HCT116 (cell line): ENCODE data around the gene INO80C. TPM values are rescaled to one million over a fixed set of nuclear protein-coding genes. Genes with fewer than 3 reads are reported as not detected.

Experiments used
- ATAC-seq: fragments of 200-7000 bp; cut with Tn5 transposase; 2 replicates; pipeline ENCODE4 v1.9.1; 2020; ENCODE audit warnings: mild to moderate bottlenecking, moderate library complexity
- BruUV-seq: library from RNA; stranded (reverse); fragments of 400-500 nt; replicated peaks from 2 replicates; lab custom pipeline; 2021; lab: Mats Ljungman, UMichigan
- CTCF ChIA-PET: fragments of 300-600 bp; sonication (Branson Sonifier 250); formaldehyde crosslinking; loops from one replicate; lab custom pipeline; 2021; ENCODE audit warnings: antibody characterized with exemption; lab: Charles Lee
- POLR2A ChIA-PET: fragments of 300-600, 350-600 bp; sonication (Branson Sonifier 250); formaldehyde crosslinking; loops from one replicate; lab custom pipeline; 2021; ENCODE audit warnings: antibody characterized with exemption; lab: Charles Lee
- RAD21 ChIA-PET, 2 experiments: fragments of 300-600 bp; sonication (Branson Sonifier 250); formaldehyde crosslinking; loops; one replicate each; lab custom pipeline; 2023; ENCODE audit warnings: low total read pairs in 2 of 2; ENCODE audit not compliant: uncharacterized antibody in 2 of 2, unreplicated experiment in 2 of 2, low non-redundant PET in 1 of 2; lab: Charles Lee
- DNase-seq: peaks from one replicate; pipeline ENCODE4 v3.0.0-alpha.2; 2010; ENCODE audit warnings: low read depth, low spot score
- H2AFZ ChIP-seq: fragments of 200-600 bp; shearing (Covaris generic), sonication (generic); 2 replicates; pipeline ENCODE4 v1.6.1; 2017; ENCODE audit warnings: low read depth, mixed run types, mixed read lengths, antibody characterized with exemption, low read length; ENCODE audit not compliant: poor library complexity, severe bottlenecking
- H3K27ac ChIP-seq: 2 replicates; pipeline ENCODE4 v1.5.1; 2012; ENCODE audit warnings: low read depth, low read length
- H3K27me3 ChIP-seq: fragments of 200-600 bp; sonication (generic); 2 replicates; pipeline ENCODE4 v1.6.1; 2016; ENCODE audit warnings: mixed run types, low read length, mixed read lengths; ENCODE audit not compliant: insufficient read depth
- H3K36me3 ChIP-seq, 2 experiments: fragments of 200-500 bp in 1 of 2; fragments of 200-600 bp in 1 of 2; sonication (Bioruptor generic) in 1 of 2; sonication (generic) in 1 of 2; 2 replicates each; pipeline versions ENCODE4 v1.5.1 to v1.6.1; 2014 to 2016; ENCODE audit warnings: low read length in 2 of 2, inconsistent platforms in 1 of 2, mixed read lengths in 1 of 2, mixed run types in 1 of 2; ENCODE audit not compliant: insufficient read depth in 2 of 2, control insufficient read depth in 1 of 2
- H3K4me1 ChIP-seq, 2 experiments: fragments of 200-600 bp in 1 of 2; sonication (generic) in 1 of 2; 2 replicates each; pipeline versions ENCODE4 v1.5.1 to v1.6.1; 2012 to 2017; ENCODE audit warnings: low read length in 2 of 2, inconsistent platforms in 1 of 2, mild to moderate bottlenecking in 1 of 2, mixed read lengths in 1 of 2, mixed run types in 1 of 2, moderate library complexity in 1 of 2; ENCODE audit not compliant: insufficient read depth in 2 of 2, control insufficient read depth in 1 of 2
- H3K4me2 ChIP-seq: fragments of 200-600 bp; sonication (generic); 2 replicates; pipeline ENCODE4 v1.6.1; 2017; ENCODE audit warnings: mixed run types, low read length, mixed read lengths
- H3K4me3 ChIP-seq, 2 experiments: fragments of 200-600 bp in 1 of 2; sonication (generic) in 1 of 2; replicated peaks in 1 of 2; 2 replicates each; pipeline ENCODE4 v1.5.1; 2011 to 2016; ENCODE audit warnings: low read length in 2 of 2, control low read depth in 1 of 2, low read depth in 1 of 2, mild to moderate bottlenecking in 1 of 2, mixed read lengths in 1 of 2, mixed run types in 1 of 2
- H3K79me2 ChIP-seq: fragments of 200-600 bp; sonication (generic); 2 replicates; pipeline ENCODE4 v1.6.1; 2017; ENCODE audit warnings: mild to moderate bottlenecking, mixed run types, low read length, moderate library complexity, mixed read lengths; ENCODE audit not compliant: insufficient read depth
- H3K9ac ChIP-seq: fragments of 200-600 bp; sonication (generic); 2 replicates; pipeline ENCODE4 v1.6.1; 2016; ENCODE audit warnings: low read length, mixed read lengths
- H3K9me2 ChIP-seq: fragments of 200-600 bp; sonication (generic), shearing (Covaris generic); 2 replicates; pipeline ENCODE4 v1.6.1; 2017; ENCODE audit warnings: mixed run types, mild to moderate bottlenecking, moderate library complexity; ENCODE audit not compliant: insufficient read depth
- H3K9me3 ChIP-seq, 2 experiments: fragments of 200-500 bp in 1 of 2; fragments of 200-600 bp in 1 of 2; sonication (Bioruptor generic) in 1 of 2; sonication (generic) in 1 of 2; 2 replicates each; pipeline ENCODE4 v1.6.1; 2014 to 2017; ENCODE audit warnings: low read length in 2 of 2, mixed read lengths in 2 of 2, inconsistent platforms in 1 of 2, low read depth in 1 of 2, mild to moderate bottlenecking in 1 of 2, mixed run types in 1 of 2, moderate library complexity in 1 of 2; ENCODE audit not compliant: control insufficient read depth in 1 of 2, insufficient read depth in 1 of 2
- H4K20me1 ChIP-seq: fragments of 200-600 bp; sonication (generic), shearing (Covaris generic); 2 replicates; pipeline ENCODE4 v1.6.1; 2017; ENCODE audit warnings: mixed run types, mild to moderate bottlenecking, moderate library complexity; ENCODE audit not compliant: insufficient read depth
- EGR1 ChIP-seq: IDR thresholded peaks from 2 replicates; pipeline ENCODE4 v1.6.1; 2012; ENCODE audit warnings: low read depth
- EZH2phosphoT487 ChIP-seq: fragments of 200-600 bp; IDR thresholded peaks from 2 replicates; pipeline ENCODE4 v1.6.1; 2018; ENCODE audit warnings: antibody characterized with exemption, borderline replicate concordance
- JUND ChIP-seq: IDR thresholded peaks from 2 replicates; pipeline ENCODE4 v1.6.1; 2012
- POLR2A ChIP-seq: IDR thresholded peaks from 2 replicates; pipeline ENCODE4 v1.7.0; 2011; ENCODE audit warnings: borderline replicate concordance; ENCODE audit not compliant: insufficient read depth, insufficient read length; ENCODE audit errors: extremely low read depth
- SIN3A ChIP-seq: IDR thresholded peaks from 2 replicates; pipeline ENCODE4 v1.6.1; 2012; ENCODE audit warnings: low read depth
- SP1 ChIP-seq: IDR thresholded peaks from 2 replicates; pipeline ENCODE4 v1.6.1; 2012; ENCODE audit warnings: low read depth
- SRF ChIP-seq: IDR thresholded peaks from 2 replicates; pipeline ENCODE4 v1.6.1; 2012; ENCODE audit warnings: low read depth
- TCF7L2 ChIP-seq: IDR thresholded peaks from 2 replicates; pipeline ENCODE4 v1.7.0; 2011; ENCODE audit warnings: borderline replicate concordance, inconsistent platforms; ENCODE audit not compliant: insufficient read depth, insufficient read length; ENCODE audit errors: extremely low read depth
- ZFX ChIP-seq: fragments of 450-650 bp; IDR thresholded peaks from 2 replicates; pipeline ENCODE4 v1.6.1; 2017
- ZNF274 ChIP-seq: fragments of 200-500 bp; sonication (Bioruptor generic); IDR thresholded peaks from 2 replicates; pipeline ENCODE4 v1.6.1; 2014; ENCODE audit warnings: mild to moderate bottlenecking, low read depth, low read length, inconsistent platforms
- intact Hi-C: fragments of 100-400 bp; cut with micrococcal nuclease; formaldehyde crosslinking; loops from 2 replicates; pipeline ENCODE4 v1.10.0; 2022
- total RNA-seq: library from RNA; stranded (reverse); gene quantifications from one replicate; pipeline ENCODE4 v1.2.1, GENCODE V29; 2021; ENCODE audit not compliant: unreplicated experiment
- TF ChIP-seq, protein P1 (sequence below): IDR thresholded peaks from 2 replicates; pipeline ENCODE4 v1.6.1; 2011; ENCODE audit warnings: mild to moderate bottlenecking, low read length, moderate library complexity; ENCODE audit not compliant: insufficient replicate concordance; ENCODE audit errors: extremely low read depth

Gene INO80C
- total RNA-seq, 1 experiment from 2014 or later = 30.7 TPM

GRCh38 chr18:35465329-35465728, 32.4 kb downstream of the INO80C start:
- POLR2A ChIA-PET = no interaction called here
- RAD21 ChIA-PET = no interaction called here
- no peak overlapping the region for H2AFZ ChIP-seq
- no peak overlapping the region for H3K4me3 ChIP-seq
- no peaks in the 10 kb centered on the region for H3K9me2 ChIP-seq
- H3K9me3 ChIP-seq = no peaks in the 10 kb centered on the region
- H3K27ac ChIP-seq = no peak overlapping the region
- TF ChIP-seq ZFX = no peak
- no peak for TF ChIP-seq EZH2phosphoT487
- no peak for TF ChIP-seq ZNF274
- TF ChIP-seq SIN3A = no peak
- no peak for TF ChIP-seq SP1
- no peak for TF ChIP-seq TCF7L2
- TF ChIP-seq JUND = no peak
- no peak for TF ChIP-seq SRF
- TF ChIP-seq EGR1 = no peak
- TF ChIP-seq POLR2A = no peak
- TF ChIP-seq, protein P1, sequence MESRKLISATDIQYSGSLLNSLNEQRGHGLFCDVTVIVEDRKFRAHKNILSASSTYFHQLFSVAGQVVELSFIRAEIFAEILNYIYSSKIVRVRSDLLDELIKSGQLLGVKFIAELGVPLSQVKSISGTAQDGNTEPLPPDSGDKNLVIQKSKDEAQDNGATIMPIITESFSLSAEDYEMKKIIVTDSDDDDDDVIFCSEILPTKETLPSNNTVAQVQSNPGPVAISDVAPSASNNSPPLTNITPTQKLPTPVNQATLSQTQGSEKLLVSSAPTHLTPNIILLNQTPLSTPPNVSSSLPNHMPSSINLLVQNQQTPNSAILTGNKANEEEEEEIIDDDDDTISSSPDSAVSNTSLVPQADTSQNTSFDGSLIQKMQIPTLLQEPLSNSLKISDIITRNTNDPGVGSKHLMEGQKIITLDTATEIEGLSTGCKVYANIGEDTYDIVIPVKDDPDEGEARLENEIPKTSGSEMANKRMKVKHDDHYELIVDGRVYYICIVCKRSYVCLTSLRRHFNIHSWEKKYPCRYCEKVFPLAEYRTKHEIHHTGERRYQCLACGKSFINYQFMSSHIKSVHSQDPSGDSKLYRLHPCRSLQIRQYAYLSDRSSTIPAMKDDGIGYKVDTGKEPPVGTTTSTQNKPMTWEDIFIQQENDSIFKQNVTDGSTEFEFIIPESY = no peak
- H3K9ac ChIP-seq = no peak overlapping the region
- intact Hi-C loops = no loop called here
- no peaks in the 10 kb centered on the region for H3K36me3 ChIP-seq
- H3K4me2 ChIP-seq = no peak overlapping the region
- no peaks in the 10 kb centered on the region for H3K27me3 ChIP-seq
- no TSS peak for BruUV-seq
- ATAC-seq (no peak), DNase-seq (no peak)
- peaks cover 5 to 16% of the 10 kb centered on the region in 2 experiments; a peak in 3 of 4 replicates for H3K4me1 ChIP-seq
- CTCF ChIA-PET = no interaction called here
- no peaks in the 10 kb centered on the region for H3K79me2 ChIP-seq
- no peaks in the 10 kb centered on the region for H4K20me1 ChIP-seq
